NCI-H748 treated with DMSO at 0.1 percent for 48 hours (cell line): ENCODE measurements around the gene TSPAN3.

Experiments
- DNase-seq: peaks from one replicate; lab custom pipeline; 2025; lab: John Stamatoyannopoulos, UW

TSPAN3 gene

GRCh38 chr15:77084436-77084835 lies 13.5 kb upstream of the TSPAN3 start:
- DNase-seq: no peak

- DNase-seq: peak; percentile 65
Measured at GRCh38 chr15:77083381-77084160, 12.7 kb upstream of the TSPAN3 start.

- no peak for DNase-seq
Measured at GRCh38 chr15:77081971-77082370, 11.1 kb upstream of the TSPAN3 start.

GRCh38 chr15:77076323-77076915 lies 5.5 kb upstream of the TSPAN3 start:
- no peak for DNase-seq

- no peak for DNase-seq
Measured at GRCh38 chr15:77075528-77075927, 4.6 kb upstream of the TSPAN3 start.

GRCh38 chr15:77074350-77074749 lies 3.4 kb upstream of the TSPAN3 start:
- DNase-seq: no peak

- no peak for DNase-seq
Measured at GRCh38 chr15:77071305-77072223, 655 bp upstream of the TSPAN3 start.

GRCh38 chr15:77070180-77070494 lies 772 bp downstream of the TSPAN3 start:
- DNase-seq: no peak

GRCh38 chr15:77069521-77070121 lies 1.3 kb downstream of the TSPAN3 start:
- no peak for DNase-seq

- no peak for DNase-seq
Measured at GRCh38 chr15:77068633-77069032, 2.3 kb downstream of the TSPAN3 start.

- no peak for DNase-seq
Measured at GRCh38 chr15:77067691-77068367, 3.1 kb downstream of the TSPAN3 start.

- no peak for DNase-seq
Measured at GRCh38 chr15:77066971-77067690, 3.8 kb downstream of the TSPAN3 start.

- no peak for DNase-seq
Measured at GRCh38 chr15:77064539-77065308, 6.2 kb downstream of the TSPAN3 start.

- no peak for DNase-seq
Measured at GRCh38 chr15:77064063-77064462, 6.8 kb downstream of the TSPAN3 start.

- no peak for DNase-seq
Measured at GRCh38 chr15:77063249-77063648, 7.7 kb downstream of the TSPAN3 start.

GRCh38 chr15:77060546-77060945 lies 10.4 kb downstream of the TSPAN3 start:
- no peak for DNase-seq

GRCh38 chr15:77059786-77060361 lies 11.0 kb downstream of the TSPAN3 start:
- DNase-seq: no peak

GRCh38 chr15:77058468-77058867 lies 12.4 kb downstream of the TSPAN3 start:
- DNase-seq: no peak

GRCh38 chr15:77057685-77058084 lies 13.2 kb downstream of the TSPAN3 start:
- DNase-seq: no peak

GRCh38 chr15:77057072-77057471 lies 13.8 kb downstream of the TSPAN3 start:
- DNase-seq: no peak
